Naive thymus-derived CD4-positive, alpha-beta T cell (primary cell): ENCODE data around the gene C10orf90. TPM values are rescaled to one million over a fixed set of nuclear protein-coding genes. Genes with fewer than 3 reads are reported as not detected.

ENCODE experiments used
- ATAC-seq: fragments of 150-1000 bp; cut with Tn5 transposase; 2 replicates; pipeline ENCODE4 v1.10.0; 2021; ENCODE audit warnings: mild to moderate bottlenecking, moderate library complexity
- CTCF ChIA-PET: fragments of 350-600 bp; sonication (Branson Sonifier 250); formaldehyde crosslinking; loops from one replicate; lab custom pipeline; 2021; ENCODE audit warnings: antibody characterized with exemption; lab: Charles Lee
- POLR2A ChIA-PET: fragments of 350-600 bp; sonication (Branson Sonifier 250); formaldehyde crosslinking; loops from one replicate; lab custom pipeline; 2021; ENCODE audit warnings: antibody characterized with exemption, inconsistent platforms; lab: Charles Lee
- DNase-seq, 9 donors: peaks; one replicate each; pipeline versions ENCODE4 v3.0.0 to v3.0.0-alpha.2; 2020 to 2022; ENCODE audit warnings: mixed read lengths in 1 of 9
- H3K27ac ChIP-seq: one replicate; pipeline ENCODE4 v1.7.0; 2013; ENCODE audit warnings: mild to moderate bottlenecking, low read depth, low read length, moderate library complexity
- H3K27me3 ChIP-seq, 2 donors: one replicate each; pipeline ENCODE4 v1.7.0; 2013; ENCODE audit warnings: low read length in 2 of 2, mild to moderate bottlenecking in 2 of 2, moderate library complexity in 2 of 2; ENCODE audit not compliant: control insufficient read depth in 2 of 2, insufficient read depth in 2 of 2
- H3K36me3 ChIP-seq, 3 experiments: 1 replicate in 2 of 3; 2 replicates in 1 of 3; pipeline ENCODE4 v1.7.0; 2013; ENCODE audit warnings: low read length in 3 of 3, mild to moderate bottlenecking in 3 of 3, moderate library complexity in 1 of 3; ENCODE audit not compliant: insufficient read depth in 3 of 3, control insufficient read depth in 2 of 3
- H3K4me1 ChIP-seq, 2 donors: one replicate each; pipeline ENCODE4 v1.7.0; 2013; ENCODE audit warnings: low read length in 2 of 2, mild to moderate bottlenecking in 2 of 2, moderate library complexity in 1 of 2; ENCODE audit not compliant: control insufficient read depth in 2 of 2, insufficient read depth in 2 of 2
- H3K4me3 ChIP-seq: 2 replicates; pipeline ENCODE4 v1.7.0; 2013; ENCODE audit warnings: mild to moderate bottlenecking, low read length
- H3K9me3 ChIP-seq, 3 experiments: 1 replicate in 2 of 3; 2 replicates in 1 of 3; pipeline ENCODE4 v1.7.0; 2013; ENCODE audit warnings: low read length in 3 of 3; ENCODE audit not compliant: control insufficient read depth in 2 of 3
- H3K27ac Mint-ChIP-seq, 9 donors: one replicate each; pipeline ENCODE4 v1.8.0; 2020 to 2022; ENCODE audit warnings: mixed read lengths in 9 of 9, mild to moderate bottlenecking in 8 of 9, moderate library complexity in 5 of 9, inconsistent platforms in 2 of 9
- H3K27me3 Mint-ChIP-seq, 5 donors: one replicate each; pipeline ENCODE4 v1.8.0; 2021 to 2022; ENCODE audit warnings: mixed read lengths in 5 of 5, mild to moderate bottlenecking in 1 of 5
- H3K36me3 Mint-ChIP-seq, 5 donors: one replicate each; pipeline ENCODE4 v1.8.0; 2020 to 2022; ENCODE audit warnings: mixed read lengths in 5 of 5, mild to moderate bottlenecking in 3 of 5, inconsistent platforms in 1 of 5
- H3K4me1 Mint-ChIP-seq, 7 donors: one replicate each; pipeline ENCODE4 v1.8.0; 2020 to 2022; ENCODE audit warnings: mixed read lengths in 7 of 7, mild to moderate bottlenecking in 3 of 7, inconsistent platforms in 1 of 7
- H3K4me3 Mint-ChIP-seq, 10 donors: one replicate each; pipeline ENCODE4 v1.8.0; 2020 to 2022; ENCODE audit warnings: mild to moderate bottlenecking in 10 of 10, mixed read lengths in 10 of 10, moderate library complexity in 6 of 10, inconsistent platforms in 2 of 10
- H3K9me3 Mint-ChIP-seq, 11 donors: one replicate each; pipeline ENCODE4 v1.8.0; 2020 to 2022; ENCODE audit warnings: mixed read lengths in 11 of 11, mild to moderate bottlenecking in 4 of 11, inconsistent platforms in 1 of 11, moderate library complexity in 1 of 11
- intact Hi-C, 2 donors: fragments of 100-400 bp; cut with micrococcal nuclease; formaldehyde crosslinking; loops; one replicate each; pipeline ENCODE4 v1.15.1; 2023
- polyA plus RNA-seq, 2 donors: library from polyadenylated mRNA; unstranded; fragments of 300-500 nt; fragmentation: Illumina TruSeq; gene quantifications; one replicate each; pipeline ENCODE4 v1.2.3, GENCODE V29; 2021
- total RNA-seq, 6 experiments: library from RNA in 5 of 6; stranded (reverse) in 5 of 6; gene quantifications; 1 replicate in 5 of 6; 2 replicates in 1 of 6; pipeline ENCODE4 v1.2.3 and lab custom pipeline; 2021 to 2026

The C10orf90 gene
- total and polyA plus RNA-seq, 7 experiments from 2014 or later: not detected

- H3K36me3 ChIP-seq: no peaks in the 10 kb centered on the region
- Mint-ChIP-seq H3K4me1 (no peaks in the 10 kb centered on the region), H3K36me3 (no peaks in the 10 kb centered on the region), H3K27ac (no peak overlapping the region), H3K9me3 (peaks cover 0 to 3% (median 0%) of the 10 kb centered on the region in 11 donors), H3K27me3 (peaks cover 0 to 10% (median 0%) of the 10 kb centered on the region in 5 donors), H3K4me3 (no peak overlapping the region)
- ATAC-seq: no peak
- POLR2A ChIA-PET: no interaction called here
- H3K4me3 ChIP-seq: no peak overlapping the region
- no peaks in the 10 kb centered on the region for H3K4me1 ChIP-seq
- no peak for DNase-seq
- H3K27me3 ChIP-seq: no peaks in the 10 kb centered on the region
- CTCF ChIA-PET: no interaction called here
- intact Hi-C loops: no loop called here
- no peak overlapping the region for H3K27ac ChIP-seq
- no peaks in the 10 kb centered on the region for H3K9me3 ChIP-seq
These were observed 142.7 kb downstream of the C10orf90 start for GRCh38 chr10:126527645-126528314.

DNA sequence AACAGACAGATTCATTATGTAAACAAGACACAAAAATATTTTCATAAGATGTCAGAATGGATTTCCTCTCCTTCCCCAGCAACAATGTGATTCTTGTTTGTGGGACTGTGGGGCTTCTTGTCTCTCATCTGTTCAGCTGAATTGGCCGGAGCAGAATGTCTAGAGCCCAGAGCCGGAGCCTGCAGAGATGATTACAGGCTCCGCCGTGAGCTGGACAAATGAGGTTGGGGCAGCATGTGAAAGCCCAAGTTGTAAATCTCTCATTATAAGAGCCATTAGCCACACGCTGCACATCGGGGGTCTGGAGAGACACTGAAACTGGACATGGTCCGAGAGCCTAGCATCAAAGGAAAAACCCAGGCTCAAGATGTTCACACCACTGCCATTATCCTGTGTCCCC, 145.2 kb downstream of the C10orf90 start:
- no peak for ATAC-seq
- ChIA-PET CTCF (no interaction called here), POLR2A (no interaction called here)
- Histone ChIP-seq H3K4me1 (no peaks in the 10 kb centered on the region), H3K4me3 (no peak overlapping the region), H3K27me3 (no peaks in the 10 kb centered on the region), H3K27ac (no peak overlapping the region), H3K36me3 (no peaks in the 10 kb centered on the region), H3K9me3 (no peaks in the 10 kb centered on the region)
- peaks cover 0 to 4% (median 0%) of the 10 kb centered on the region in 11 donors for H3K9me3 Mint-ChIP-seq
- no peak overlapping the region for H3K4me3 Mint-ChIP-seq
- H3K27ac Mint-ChIP-seq: no peak overlapping the region
- intact Hi-C loops: no loop called here
- DNase-seq: no peak
- H3K27me3 Mint-ChIP-seq: peaks cover 0 to 15% (median 0%) of the 10 kb centered on the region in 5 donors
- H3K36me3 Mint-ChIP-seq: no peaks in the 10 kb centered on the region
- H3K4me1 Mint-ChIP-seq: no peaks in the 10 kb centered on the region

DNA sequence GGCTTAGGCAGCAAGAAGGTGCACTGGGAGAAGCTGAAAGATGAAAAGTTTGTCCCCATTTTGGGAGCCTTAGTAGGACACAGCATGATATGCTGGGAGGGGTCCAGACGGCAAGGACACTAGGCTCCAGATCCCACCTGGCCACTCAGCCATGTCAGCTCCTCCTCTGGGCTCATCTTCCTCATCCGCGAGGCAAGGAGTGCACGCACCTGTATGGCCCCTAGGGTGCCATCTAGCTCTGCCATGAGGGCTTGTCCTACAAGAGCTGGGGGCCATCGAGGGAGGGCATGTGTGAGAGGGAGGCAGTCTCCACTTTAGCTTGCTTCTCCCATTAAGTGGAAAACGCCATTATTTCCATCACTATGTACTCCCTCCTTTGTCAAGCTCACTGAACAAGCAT, 146.0 kb downstream of the C10orf90 start:
- Histone ChIP-seq H3K4me3 (no peak overlapping the region), H3K27ac (no peak overlapping the region), H3K27me3 (no peaks in the 10 kb centered on the region), H3K4me1 (no peaks in the 10 kb centered on the region), H3K36me3 (no peaks in the 10 kb centered on the region), H3K9me3 (no peaks in the 10 kb centered on the region)
- peaks cover 0 to 4% (median 0%) of the 10 kb centered on the region in 11 donors for H3K9me3 Mint-ChIP-seq
- no peaks in the 10 kb centered on the region for H3K4me1 Mint-ChIP-seq
- POLR2A ChIA-PET: no interaction called here
- H3K4me3 Mint-ChIP-seq: no peak overlapping the region
- H3K27ac Mint-ChIP-seq: no peak overlapping the region
- CTCF ChIA-PET: no interaction called here
- H3K27me3 Mint-ChIP-seq: peaks cover 0 to 15% (median 0%) of the 10 kb centered on the region in 5 donors
- DNase-seq: no peak
- intact Hi-C loops: no loop called here
- ATAC-seq: no peak
- H3K36me3 Mint-ChIP-seq: no peaks in the 10 kb centered on the region

- Mint-ChIP-seq H3K9me3 (peaks cover 0 to 4% (median 0%) of the 10 kb centered on the region in 11 donors), H3K27me3 (peaks cover 0 to 14% (median 0%) of the 10 kb centered on the region in 5 donors), H3K4me1 (no peaks in the 10 kb centered on the region), H3K27ac (no peak overlapping the region), H3K4me3 (no peak overlapping the region), H3K36me3 (no peaks in the 10 kb centered on the region)
- DNase-seq (no peak), ATAC-seq (no peak)
- Histone ChIP-seq H3K27ac (no peak overlapping the region), H3K9me3 (no peaks in the 10 kb centered on the region), H3K4me1 (no peaks in the 10 kb centered on the region), H3K4me3 (no peak overlapping the region), H3K27me3 (no peaks in the 10 kb centered on the region), H3K36me3 (no peaks in the 10 kb centered on the region)
- intact Hi-C loops: no loop called here
- CTCF ChIA-PET: no interaction called here
- POLR2A ChIA-PET: no interaction called here
These were observed 147.4 kb downstream of the C10orf90 start for GRCh38 chr10:126523071-126523470.

- Mint-ChIP-seq H3K9me3 (peaks cover 0 to 4% (median 0%) of the 10 kb centered on the region in 11 donors), H3K27me3 (peaks cover 0 to 10% (median 0%) of the 10 kb centered on the region in 5 donors), H3K4me1 (no peaks in the 10 kb centered on the region), H3K4me3 (no peak overlapping the region), H3K27ac (no peak overlapping the region), H3K36me3 (no peaks in the 10 kb centered on the region)
- ATAC-seq: no peak
- intact Hi-C loops: no loop called here
- DNase-seq: no peak
- ChIA-PET CTCF (no interaction called here), POLR2A (no interaction called here)
- H3K27me3 ChIP-seq: no peaks in the 10 kb centered on the region
- no peaks in the 10 kb centered on the region for H3K4me1 ChIP-seq
- H3K36me3 ChIP-seq: no peaks in the 10 kb centered on the region
- no peak overlapping the region for H3K4me3 ChIP-seq
- H3K9me3 ChIP-seq: no peaks in the 10 kb centered on the region
- H3K27ac ChIP-seq: no peak overlapping the region
These were observed 149.1 kb downstream of the C10orf90 start for GRCh38 chr10:126521399-126521798.

DNA sequence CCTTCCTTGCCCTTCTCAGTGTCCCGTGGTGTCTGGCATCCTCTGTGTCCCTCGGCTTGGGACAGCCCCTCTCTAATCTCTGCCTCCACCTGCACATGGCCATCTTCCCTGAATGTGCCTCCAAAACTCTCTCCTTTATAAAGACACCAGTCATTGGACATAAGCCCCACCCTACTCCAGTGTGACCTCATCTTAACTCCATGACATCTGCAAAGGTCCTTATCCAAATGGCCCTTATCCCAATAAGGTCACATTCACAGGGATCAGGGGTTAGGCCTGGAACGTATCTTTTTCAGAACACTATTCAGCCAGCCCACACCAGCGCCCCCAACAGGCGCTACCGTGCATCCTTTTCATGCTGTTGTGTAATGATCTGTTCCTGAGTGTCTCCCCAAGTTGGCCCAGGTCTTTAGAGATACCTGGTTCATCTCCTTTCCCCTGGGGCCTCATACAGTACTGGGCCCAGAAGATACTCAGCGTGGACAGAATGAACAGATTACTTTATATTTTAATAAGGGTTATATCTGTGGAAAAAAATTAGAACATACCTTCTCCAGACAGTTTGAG, 149.7 kb downstream of the C10orf90 start:
- Mint-ChIP-seq H3K4me1 (no peaks in the 10 kb centered on the region), H3K36me3 (no peaks in the 10 kb centered on the region), H3K27me3 (peaks cover 0 to 10% (median 0%) of the 10 kb centered on the region in 5 donors), H3K27ac (no peak overlapping the region), H3K9me3 (peaks cover 0 to 4% (median 0%) of the 10 kb centered on the region in 11 donors), H3K4me3 (no peak overlapping the region)
- ATAC-seq (no peak), DNase-seq (no peak)
- Histone ChIP-seq H3K9me3 (no peaks in the 10 kb centered on the region), H3K27ac (no peak overlapping the region), H3K27me3 (no peaks in the 10 kb centered on the region), H3K36me3 (no peaks in the 10 kb centered on the region), H3K4me3 (no peak overlapping the region), H3K4me1 (no peaks in the 10 kb centered on the region)
- POLR2A ChIA-PET: no interaction called here
- CTCF ChIA-PET: no interaction called here
- intact Hi-C loops: no loop called here

DNA sequence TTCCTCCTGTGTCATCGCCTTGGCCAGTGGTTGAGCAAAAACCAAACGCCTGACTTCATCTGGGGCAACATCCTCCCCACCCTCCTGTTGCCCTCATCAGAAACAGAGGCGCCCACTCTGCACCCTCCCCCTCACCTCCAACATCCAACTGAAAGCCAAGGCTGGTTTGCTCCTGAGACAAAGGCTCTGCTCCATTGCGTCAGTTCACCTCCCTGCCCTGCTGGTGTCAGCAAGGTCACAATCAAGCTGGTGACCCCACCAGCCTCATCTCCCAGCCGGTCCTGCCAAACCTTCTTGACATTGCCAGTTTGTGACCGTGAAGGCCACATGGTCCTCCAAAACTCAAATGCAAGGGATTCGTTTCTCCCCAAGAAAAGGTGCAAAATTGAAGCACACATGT, 150.5 kb downstream of the C10orf90 start:
- H3K4me3 Mint-ChIP-seq: no peak overlapping the region
- no peaks in the 10 kb centered on the region for H3K27me3 ChIP-seq
- no peaks in the 10 kb centered on the region for H3K4me1 Mint-ChIP-seq
- no peaks in the 10 kb centered on the region for H3K4me1 ChIP-seq
- H3K27ac ChIP-seq: no peak overlapping the region
- DNase-seq: no peak
- H3K9me3 ChIP-seq: no peaks in the 10 kb centered on the region
- H3K4me3 ChIP-seq: no peak overlapping the region
- intact Hi-C loops: no loop called here
- no peak for ATAC-seq
- ChIA-PET CTCF (no interaction called here), POLR2A (no interaction called here)
- H3K9me3 Mint-ChIP-seq: peaks cover 0 to 4% (median 0%) of the 10 kb centered on the region in 11 donors
- no peak overlapping the region for H3K27ac Mint-ChIP-seq
- H3K36me3 Mint-ChIP-seq: no peaks in the 10 kb centered on the region
- no peaks in the 10 kb centered on the region for H3K36me3 ChIP-seq
- H3K27me3 Mint-ChIP-seq: peaks cover 0 to 10% (median 0%) of the 10 kb centered on the region in 5 donors
